Embryonic facial prominence (tissue), 1 donor: ENCODE results near the gene CCDC78.

Source experiments
- DNase-seq: peaks from one replicate; pipeline ENCODE4 v3.0.0-alpha.2; 2016; ENCODE audit errors: extremely low spot score

Gene CCDC78

DNA sequence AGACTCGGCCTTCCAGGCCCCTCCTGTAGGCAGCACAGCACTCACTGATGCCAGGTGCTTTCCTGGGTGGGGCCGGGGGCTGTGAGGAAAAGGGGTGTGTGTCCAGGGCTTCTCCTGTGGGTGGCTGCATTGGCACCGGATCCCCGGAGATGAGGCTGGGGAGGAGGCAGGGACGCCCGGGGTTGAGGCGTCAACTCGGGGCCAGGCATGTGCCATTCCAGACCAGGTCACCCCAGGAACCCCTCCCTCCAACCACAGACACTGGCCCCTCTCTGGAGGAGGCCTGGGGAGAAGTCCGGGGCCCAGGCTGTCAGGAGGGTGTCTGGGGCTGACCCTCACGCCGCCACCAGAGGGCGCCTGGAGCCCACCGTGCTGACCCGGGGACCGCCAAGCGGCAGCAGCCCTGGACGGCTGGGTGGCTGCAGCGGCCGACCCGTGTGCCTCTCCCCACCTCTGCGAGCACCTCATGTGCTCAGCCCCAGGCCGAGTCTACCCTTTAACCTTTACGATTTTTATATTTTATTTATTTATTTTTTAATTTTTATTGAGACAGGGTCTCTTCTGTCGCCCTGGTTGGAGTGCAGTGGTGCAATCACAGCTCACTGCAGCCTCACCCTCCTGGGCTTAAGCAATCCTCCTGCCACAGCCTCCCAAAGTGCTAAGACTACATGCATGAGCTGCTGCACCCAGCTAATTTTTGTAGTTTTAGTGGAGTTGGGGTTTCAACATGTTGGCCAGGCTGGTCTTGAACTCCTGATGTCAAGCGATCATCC is 14.5 kb downstream of the CCDC78 start:
- DNase-seq: no peak

DNA sequence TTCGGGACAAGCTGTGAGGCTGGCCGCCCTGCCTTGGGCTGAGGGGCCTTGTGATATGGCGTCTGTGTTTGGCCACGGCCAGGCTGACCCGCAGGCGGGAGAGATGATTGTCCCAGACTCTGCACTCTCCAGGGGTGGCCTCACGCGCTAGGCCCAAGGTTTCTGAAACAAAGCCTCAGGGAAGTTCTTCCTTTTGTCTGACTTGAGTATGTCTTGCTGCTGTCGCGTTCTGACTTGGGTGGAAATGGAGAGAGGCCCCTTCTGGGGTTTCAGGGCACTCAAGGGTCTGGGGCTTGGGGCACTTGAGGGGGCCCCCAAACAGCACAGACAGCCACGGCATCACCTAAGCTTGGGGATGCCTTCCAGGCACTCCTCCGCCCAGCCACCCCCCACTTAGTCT is 15.2 kb downstream of the CCDC78 start:
- DNase-seq: no peak

DNA sequence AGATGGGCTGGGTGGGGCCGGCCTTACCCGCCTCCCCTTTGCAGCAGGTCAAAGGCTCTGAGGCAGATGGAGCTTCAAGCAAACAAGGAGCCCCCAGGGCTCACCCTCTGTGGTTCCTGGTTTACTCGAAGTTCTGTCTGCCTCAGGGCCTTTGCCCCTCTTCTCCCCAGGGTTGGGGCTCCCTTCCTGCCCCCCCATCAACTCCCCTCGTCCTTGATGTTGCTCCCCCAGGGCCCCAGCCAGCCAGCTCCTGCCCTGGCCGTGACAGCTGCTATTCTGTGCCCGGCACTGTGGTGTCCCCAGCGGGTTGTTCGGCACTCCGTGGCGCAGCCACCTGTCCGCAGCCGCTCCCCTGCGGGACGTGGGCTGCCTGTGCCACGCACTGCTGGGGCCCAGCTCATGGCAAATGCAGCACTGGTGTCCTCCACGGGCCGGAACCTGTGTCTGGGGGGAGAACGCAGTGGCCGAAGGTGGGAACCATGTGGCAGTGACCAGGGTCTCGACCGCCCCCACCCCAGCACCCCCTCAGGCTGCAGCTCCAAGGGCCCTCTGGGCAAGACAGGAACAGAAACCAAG is 15.7 kb downstream of the CCDC78 start:
- no peak for DNase-seq

DNA sequence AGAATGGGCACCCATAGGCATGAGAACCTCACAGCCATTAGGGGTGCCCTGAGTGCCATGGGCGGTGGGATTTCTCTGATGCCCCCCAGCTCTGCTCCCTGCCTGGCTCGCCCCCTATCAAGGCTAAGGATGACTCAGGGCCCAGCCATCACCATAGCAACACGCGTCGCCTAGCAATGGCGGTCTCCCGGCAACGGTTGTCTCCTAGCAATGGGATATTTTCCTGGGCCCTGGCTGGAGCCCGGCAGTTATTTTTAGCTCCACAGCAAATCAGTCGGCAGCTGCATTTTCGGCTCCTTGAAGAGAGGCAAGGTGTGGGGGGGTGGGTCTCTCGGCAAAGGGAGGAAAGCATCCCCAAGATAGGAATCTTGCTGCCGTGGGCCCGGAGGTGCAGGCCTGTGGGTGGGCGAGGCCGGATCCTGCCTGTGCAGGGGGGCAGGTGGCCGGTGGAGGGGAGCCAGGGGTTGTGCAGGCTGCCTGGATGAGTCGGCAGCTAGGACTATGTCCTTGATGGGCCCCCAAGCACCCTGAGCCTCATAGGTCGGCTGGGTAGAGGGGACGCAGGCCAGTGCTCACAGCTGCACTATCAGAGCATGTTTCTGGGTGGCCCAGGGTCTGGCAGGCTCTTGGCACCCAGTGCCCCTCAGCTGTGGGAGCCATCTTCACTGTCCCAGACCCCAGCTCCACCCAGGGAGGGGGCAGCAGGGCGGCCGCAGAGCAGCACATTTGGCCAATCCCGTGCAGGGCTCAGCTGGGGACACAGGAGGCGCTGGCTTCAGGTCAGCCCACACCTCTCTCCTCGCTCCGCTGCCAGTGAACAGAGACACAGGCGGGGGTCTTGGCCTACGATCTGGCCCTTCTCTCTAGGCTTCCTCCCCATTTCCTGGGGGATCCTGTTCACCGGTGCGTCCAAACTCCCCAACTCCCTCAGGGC is 16.4 kb downstream of the CCDC78 start:
- no peak for DNase-seq

DNA sequence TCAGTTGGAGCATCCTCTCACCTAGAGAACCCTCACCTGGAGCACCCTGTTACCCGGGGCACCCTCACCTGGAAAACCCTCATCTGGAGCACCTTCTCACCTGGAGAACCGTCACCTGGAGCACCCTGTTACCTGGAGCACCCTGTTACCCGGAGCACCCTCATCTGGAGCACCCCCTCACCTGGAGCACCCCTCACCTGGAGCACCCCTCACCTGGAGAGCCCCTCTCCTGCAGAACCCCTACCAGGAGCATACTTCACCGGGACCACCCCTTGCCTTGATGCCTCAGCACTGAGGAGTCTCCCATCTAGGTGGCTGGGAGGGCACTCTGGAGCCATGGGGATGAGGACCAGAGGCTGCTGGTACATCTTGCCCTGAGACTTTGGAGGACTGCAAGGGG is 17.3 kb downstream of the CCDC78 start:
- DNase-seq: no peak

DNA sequence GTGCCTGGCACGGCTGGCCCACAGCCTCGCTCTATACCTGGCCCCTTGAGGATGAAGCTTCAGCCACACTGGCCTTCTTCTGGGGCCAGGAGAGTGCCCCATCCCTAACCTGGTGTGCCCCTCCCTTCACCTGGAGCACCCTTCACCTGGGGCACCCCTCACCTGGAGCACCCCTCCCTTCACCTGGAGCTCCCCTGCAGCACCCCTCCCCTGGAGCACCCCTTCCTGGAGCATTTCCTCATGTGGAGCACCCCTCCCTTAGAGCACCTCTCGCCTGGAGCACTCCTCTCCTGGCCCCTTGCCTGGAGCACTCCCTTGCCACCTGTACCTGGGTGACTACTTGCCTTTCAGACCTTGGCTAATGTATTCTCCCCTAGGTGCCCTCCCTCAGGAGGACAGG is 18.2 kb downstream of the CCDC78 start:
- no peak for DNase-seq

DNA sequence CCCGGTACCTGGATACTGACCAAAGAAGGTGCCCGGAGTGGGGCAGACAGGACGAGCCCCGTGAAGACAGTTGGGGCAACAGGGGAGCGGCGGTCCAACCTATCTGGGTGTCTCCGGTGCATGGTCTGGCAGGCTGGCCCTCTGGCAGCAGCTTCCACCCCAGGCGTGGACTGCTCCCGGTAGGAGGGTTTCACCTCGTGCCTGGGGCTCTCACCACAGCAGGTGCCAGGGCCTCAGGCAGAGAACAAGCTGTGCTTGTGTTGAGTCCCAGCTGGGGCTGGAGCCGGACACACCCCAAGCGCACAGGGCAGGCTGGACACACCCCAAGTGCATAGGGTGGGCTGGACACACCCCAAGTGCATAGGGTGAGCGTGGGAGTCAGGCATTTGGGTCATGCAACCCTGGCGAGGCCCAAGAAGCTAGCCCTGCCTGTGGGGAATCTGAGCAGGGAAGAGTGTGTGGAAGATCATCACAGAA is 19.1 kb downstream of the CCDC78 start:
- no peak for DNase-seq

DNA sequence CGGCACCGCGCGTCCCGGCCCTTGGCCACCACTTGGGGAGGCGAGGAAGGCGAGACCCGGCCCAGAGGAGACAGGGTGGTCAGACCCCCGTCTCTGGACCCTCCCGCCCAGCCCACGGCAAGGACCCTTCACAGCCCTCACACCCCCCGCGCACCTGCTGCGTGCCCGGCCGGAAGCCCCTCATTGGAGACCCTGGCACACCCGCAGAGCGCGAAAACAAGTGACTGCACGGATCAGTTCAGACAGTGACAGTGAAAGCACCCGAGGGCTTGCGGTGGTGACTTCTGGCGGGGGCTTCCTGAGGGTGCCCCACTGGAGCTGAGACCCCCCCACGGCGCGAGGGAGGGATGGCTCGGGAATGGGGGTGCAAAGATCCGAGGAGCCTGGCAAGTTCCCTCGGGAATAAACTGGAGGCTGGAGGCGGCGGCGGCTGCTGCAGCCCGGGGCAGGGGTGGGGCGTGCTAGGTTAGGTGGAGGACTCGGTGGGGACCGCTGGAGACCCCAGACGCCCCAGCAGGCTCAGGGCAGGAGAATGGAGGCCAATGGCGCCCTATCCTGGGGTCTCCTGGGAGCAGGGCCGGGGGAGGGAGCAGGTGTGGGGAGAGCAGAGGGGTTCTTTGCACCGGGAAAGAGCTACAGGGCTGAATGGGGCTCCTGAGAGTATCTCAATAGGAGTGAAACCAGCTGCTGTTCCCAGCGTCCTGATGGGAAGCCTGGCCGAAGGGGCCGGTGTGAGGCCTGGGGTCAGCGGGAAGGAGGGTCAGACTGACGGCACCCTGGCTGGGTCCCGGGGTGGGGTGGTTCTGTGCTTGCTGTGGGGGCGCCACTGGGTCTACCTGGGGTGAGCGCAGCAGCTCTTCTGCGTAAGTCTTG is 19.8 kb downstream of the CCDC78 start:
- no peak for DNase-seq

DNA sequence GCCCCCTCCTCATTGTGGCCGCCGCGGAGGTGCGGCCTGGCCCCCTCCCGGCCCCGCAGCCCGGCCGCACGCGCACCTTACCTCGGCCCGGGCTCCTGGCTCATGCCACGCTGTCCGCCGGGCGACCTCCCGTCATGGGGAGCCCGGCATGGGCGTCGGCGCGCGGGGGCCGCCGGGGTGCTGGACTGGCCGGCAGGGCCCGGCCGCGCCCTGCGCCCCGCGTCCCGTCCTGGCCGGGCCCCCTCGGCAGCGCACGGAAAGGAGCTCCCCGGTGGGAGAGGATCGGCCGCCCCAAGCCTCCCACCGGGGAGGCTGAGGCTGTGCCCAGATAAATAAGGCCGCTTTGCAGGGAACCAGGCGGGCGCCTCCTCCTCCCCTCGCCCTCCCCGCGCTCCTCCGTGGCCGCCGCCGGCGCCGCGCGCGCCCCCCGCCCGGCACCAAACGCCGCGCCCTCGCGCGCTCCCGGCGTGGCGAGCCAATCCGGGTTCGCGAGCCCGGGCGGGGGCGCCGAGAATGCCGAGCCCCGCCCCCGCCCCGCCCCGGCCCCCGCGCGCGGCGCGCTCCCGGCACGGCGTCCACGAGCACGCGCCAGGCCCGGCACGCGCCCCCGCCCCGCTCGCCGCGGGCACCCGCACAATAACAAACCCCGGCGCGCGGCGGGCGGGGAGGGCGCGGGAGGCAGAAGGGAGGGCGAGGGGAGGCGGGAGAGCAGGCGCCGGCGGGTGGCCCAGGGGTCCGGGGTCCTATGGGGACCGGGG is 20.6 kb downstream of the CCDC78 start, which contains the start of gene FBXL16:
Gene FBXL16 (minus strand): TSS at position 371 of the 758 bp plus-strand sequence. CDS start 8,396 bp downstream, outside the sequence.
- DNase-seq: no peak

DNA sequence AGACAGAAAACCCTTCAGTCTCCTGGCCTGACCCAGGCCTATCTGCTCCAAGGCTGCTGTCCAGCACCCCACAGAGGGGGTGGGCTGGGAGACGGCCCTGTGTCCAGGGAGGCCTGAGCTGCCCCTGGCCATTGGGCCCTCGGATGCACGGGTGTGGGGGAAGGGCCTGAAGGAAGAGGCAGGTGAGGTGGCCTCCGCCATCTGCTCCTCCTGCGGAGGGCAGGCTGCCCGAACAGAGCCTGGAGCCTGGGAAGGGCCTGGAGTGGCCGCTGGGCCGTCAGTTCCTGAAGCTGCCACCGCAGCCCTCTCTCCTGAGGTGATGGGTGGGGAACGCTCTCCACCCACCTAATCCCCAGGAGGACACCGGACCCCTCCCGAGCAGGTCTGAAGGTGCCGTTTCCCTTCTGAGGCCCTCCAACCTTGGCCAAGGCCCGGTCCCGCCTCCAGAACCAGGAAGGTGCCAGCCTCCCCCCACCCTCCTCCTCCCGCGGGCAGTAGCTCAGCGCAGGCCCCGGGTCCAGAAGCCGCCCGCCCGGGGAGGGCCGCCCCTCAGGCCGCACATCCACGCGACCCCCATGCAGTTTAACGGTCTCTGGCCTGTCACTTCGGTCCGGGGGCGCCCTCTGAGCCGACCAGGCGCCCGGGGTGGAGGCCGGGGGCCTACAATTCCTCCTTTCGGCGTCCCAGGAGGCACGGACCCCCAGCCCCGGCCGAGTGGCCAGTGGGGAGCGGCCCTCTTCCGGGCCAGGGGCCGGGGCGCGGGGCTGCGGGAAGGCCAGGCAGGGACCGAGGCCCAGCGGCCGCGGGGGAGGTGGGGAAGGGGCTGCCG is 21.5 kb downstream of the CCDC78 start:
- DNase-seq: no peak

DNA sequence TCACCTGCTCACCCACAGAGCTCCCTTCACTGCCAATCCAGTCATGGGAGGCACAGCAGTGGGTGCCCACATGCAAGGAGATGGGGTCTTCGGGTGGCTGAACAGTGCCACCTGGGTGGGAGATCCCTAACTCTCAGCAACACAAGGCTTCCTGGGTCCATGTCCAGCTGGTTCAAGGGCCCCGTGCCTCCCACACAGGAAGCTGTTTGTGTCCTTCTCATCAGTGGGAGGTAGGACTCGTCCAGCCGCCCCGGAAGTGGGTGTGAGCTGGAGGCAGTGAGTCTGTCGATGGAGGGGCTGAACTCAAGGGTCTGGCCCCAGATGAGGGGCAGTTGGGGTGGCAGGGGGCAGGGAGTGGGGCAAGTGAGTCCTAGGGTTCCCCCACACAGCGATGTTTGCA is 22.2 kb downstream of the CCDC78 start:
- DNase-seq: no peak

DNA sequence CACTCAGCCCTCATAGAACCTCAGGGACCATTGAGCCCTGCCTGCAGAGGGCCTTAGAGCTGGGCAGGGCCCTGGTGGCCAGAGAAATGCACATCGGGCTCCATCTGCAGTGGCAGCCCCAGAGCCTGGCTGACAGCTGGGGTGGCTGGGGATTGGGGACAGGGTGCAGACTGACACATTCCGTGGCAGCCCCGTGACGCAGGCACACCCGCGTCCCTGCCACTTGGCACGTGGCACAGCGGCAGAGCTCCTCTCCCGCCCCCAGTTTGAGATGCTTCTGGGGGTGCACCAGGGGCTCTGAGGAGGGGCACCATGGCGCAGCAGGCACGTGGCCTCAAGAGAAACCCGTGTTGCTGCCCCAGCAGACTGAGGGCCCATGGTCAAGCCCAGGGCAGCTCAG is 22.8 kb downstream of the CCDC78 start:
- no peak for DNase-seq

DNA sequence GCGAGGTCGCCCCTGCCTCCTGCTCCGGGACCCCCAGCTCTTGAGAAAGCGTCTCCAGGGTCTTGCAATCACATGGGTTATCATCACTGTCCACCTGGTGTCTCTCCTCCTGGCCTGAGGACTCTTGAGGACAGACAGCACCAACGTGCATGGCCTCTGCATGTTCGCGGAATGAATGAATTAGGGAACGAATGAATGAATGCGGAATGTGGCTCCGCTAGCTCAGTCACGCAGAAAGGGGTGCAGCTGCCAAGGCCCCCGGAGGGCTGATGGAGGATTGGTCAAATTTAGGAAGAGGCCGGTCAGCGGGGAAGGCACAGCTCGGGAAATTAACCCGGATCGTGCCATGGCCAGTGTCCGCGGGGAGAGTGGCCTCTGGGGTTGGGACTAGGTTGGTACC is 23.9 kb downstream of the CCDC78 start:
- no peak for DNase-seq

DNA sequence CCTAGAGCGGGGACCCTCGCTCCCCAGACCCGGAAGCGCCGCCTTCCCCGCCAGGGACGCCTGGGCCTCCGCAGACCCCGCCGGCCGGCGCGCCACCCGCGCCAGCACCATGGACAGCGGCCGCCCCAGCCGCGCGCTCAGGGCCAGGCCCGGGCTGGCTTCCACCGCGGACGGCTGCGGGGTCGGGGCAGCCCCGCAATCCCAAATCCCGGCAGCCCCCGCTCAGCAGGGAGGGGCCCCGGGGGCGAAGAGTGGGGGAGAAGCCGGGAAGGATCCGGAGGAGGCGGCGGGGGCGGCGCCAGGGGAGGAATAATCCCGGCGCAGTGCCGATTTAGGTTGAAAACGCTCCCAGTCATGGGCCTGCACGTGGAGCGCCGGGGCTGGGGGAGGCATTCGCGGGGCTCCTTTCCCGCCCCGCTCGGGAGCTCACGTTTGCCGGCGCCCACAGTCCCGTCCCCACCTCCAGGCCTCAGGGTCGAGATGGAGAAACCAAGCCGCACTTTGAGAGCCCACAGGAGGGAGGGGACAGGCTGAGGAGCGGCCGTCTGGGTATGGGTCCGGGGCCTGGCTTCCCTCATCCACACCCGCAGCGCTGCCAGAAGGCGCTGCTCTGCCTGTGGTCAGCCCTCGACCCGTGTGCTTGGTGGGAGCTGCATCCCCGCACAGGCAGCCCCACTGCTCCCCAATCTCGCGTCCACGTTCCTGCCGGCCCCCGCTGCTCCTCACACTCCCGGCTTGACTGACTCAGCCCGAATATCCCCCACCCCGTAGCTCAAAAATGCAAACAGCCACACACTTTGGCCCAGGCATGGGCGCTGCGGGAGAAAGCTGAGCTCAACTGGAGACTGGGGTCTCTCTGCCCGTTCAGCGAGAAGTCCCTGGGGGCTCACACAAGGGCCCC is 25.3 kb downstream of the CCDC78 start:
- no peak for DNase-seq

DNA sequence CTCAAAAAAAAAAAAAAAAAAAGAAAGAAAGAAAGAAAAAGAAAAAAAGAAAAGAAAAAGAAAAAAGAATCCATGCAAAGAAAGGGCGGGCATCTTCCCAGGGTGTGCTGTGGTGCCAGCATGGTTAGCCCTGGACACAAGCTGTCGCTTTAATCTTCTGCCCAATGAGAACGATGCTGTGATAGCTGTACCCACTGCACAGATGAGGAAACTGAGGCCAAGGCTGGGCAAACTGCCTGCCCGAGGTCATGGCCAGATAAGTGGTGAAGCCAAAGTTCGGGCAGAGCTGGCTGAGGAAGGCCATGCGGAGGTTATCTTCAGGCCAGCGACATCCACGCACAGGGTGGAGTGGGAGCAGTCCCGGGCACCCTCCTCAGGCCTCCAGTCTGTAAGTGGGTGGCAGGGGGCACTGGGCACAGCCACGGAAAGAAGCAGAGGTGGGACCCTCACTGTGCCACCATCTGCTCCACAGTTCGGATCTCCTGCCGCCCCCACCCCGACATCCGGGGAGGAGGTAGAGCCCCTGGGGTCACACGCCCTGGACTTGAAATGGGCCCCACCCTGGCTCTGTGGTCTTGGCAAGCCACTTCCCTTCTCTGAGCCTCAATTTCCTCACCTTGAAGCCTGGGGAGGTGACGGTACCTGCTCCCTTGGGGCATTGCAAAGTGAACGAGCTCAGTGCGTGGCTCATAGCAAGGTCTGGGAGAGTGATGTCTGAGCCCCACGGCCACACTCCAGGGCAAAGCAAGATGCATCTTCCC is 27.2 kb downstream of the CCDC78 start:
- DNase-seq: no peak

DNA sequence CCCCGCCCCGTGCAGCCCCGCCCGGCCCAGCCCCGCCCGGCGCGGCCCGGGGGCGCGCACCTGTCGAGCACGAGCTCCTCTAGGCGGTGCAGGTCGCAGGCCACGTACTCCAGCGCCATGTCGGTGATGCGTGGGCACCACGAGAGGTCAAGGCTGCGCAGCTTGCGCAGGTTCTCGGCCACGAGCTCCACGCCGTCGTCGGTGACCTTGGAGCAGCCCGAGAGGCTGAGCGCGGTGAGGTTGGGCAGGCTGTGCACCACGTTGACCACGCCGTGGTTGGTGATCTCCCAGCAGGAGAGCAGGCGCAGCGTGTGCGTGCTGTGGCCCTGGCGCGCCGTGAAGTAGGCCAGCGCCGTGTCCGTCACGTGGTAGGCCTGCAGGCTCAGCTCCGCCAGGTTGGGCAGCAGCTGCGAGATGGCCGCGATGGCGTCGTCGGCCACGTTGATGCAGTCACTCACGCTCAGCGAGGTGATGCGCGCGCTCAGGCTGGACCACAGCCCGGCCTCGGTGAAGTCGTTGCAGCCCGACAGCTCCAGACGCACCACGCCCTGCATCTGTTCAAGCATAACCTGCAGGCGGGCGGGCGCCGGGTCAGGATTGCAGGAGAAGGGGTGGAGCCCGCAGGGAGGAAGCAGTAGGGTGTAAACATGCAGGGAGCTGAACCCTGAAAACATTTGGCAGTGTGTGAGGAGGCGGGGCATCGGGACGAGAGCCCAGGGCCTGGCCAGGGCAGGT is 30.7 kb downstream of the CCDC78 start:
- no peak for DNase-seq

DNA sequence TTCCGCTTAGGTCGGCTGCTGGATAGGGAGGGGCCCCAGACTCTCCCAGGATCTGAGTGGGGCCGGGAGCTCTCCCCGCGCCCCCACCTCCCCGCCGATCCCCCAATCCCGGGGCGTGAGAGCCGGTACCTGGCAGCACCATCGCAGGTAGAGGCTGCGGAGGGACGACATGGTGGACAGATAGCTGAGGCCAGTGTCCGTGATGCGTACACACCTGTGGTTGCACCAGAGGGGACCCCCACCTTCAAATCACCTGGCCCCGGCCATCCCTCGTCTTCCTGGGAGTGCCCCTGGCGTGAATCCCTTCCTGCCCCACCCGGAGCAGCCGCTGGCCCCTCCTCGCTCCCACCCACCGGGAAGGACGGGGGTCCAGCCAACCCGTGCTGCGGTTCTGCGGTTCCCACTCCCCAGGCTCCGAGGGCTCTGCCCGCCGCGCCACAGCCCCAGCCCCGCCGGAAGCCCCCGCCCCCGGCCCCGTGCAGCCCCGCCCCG is 31.3 kb downstream of the CCDC78 start:
- no peak for DNase-seq
